GM19463 (cell line): ENCODE measurements around the gene NRG3.

Source experiments
- ATAC-seq: cut with Tn5 transposase; IDR thresholded peaks from one replicate; pipeline ENCODE4 v1.9.1; 2021; ENCODE audit warnings: mild to moderate bottlenecking, moderate library complexity; ENCODE audit not compliant: unreplicated experiment

Gene NRG3

GRCh38 chr10:82544377-82544776 is 669.4 kb downstream of the NRG3 start:
- no peak for ATAC-seq

- no peak for ATAC-seq
Measured at GRCh38 chr10:82551506-82551905, 676.5 kb downstream of the NRG3 start.

DNA sequence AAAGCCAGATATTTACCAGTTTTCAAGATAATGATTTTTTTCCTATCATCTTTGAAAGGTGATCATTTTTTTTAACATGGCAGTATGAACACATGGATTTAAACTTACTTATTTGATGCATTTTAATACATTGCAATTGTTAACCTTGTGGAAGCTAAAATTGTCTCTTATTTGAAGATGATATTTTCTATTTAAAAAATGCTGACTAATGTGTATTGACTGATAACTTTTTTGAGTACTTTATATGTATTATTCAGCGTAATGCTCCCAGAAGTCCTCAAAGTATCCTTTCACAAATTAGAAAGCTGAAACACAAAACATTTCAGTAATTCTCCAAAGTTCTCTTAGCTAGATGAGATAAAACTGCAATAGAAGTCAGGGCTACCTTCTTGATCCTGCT is 677.3 kb downstream of the NRG3 start:
- no peak for ATAC-seq

DNA sequence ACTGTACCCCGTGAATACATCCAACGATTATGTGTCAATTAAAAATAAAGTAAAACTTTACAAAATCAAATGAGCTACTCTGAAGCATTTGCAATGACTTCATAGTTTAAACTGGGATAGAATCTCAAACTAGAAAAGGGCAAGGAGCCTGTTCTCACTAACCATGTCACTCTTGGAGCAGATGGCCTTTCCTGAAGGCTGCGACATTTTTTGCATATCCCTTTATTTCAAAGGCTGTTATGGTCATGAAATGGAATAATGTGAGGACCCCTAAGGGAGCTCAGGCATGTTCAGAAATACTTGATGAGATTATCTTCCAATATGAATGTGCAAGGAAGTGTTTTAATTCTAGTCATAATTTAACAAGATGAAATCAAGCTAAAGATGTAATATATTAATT is 679.4 kb downstream of the NRG3 start:
- no peak for ATAC-seq

- no peak for ATAC-seq
Measured at GRCh38 chr10:82558014-82558607, 683.1 kb downstream of the NRG3 start.

DNA sequence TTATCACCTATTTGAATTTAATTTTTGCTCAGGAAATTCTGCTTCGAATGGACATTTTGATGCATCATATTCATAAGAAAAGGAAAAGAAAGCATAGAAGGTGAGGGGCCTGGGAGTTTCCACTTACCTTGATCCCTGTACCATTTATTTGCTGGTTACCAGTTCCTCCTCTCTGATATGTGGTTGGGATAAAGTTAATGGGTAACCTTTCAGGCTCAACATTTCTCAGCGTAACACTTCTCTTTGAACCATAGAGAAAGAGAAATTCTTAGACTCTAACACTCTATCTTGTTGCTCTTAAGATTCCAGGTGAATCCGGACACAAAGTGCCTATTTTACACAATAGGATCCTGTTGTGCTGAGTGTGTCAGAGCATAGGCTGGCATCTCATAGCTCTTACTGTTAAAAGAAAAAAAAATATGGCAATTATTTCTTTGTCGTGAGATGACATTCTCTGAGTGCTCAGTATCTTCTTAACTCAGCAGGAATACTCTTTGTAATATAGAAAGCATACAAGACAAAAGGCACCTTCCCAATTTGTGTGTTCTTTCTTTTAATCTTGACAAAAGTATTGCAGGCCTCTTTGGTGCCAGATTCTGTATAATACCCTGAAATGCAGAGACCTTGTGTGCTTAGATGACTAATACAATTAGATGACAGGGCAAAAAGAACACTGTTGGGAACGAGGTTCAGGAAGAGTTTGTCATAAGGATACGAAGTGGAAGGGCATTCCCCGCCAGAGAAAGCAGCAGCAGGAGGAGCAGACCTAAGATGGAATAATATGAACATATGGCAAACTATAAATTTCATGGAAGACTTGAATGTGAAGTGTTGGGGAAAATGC is 689.6 kb downstream of the NRG3 start:
- ATAC-seq, result no peak

GRCh38 chr10:82565197-82565575 is 690.2 kb downstream of the NRG3 start:
- ATAC-seq, result no peak

GRCh38 chr10:82572744-82573143 is 697.8 kb downstream of the NRG3 start:
- no peak for ATAC-seq

DNA sequence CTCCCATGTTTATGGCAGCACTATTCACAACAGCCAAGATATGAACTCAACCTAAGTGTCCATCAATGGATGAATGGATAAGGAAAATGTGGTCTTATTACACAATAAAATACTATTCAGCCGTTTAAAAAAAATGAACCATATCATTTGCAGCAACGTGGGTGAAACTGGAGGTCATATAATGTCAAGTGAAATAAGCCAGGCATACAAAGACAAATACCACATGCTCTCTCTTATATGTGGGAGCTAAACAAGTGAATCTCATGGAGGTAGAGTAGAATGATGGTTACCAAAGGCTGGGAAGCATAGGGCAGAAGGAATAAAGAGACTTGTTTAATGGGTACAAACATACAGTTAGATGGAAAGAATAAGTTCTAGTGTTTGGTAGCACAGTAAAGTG is 699.1 kb downstream of the NRG3 start:
- no peak for ATAC-seq

GRCh38 chr10:82575318-82575717 is 700.3 kb downstream of the NRG3 start:
- ATAC-seq, result no peak

- no peak for ATAC-seq
Measured at GRCh38 chr10:82576093-82576492, 701.1 kb downstream of the NRG3 start.

- no peak for ATAC-seq
Measured at GRCh38 chr10:82581940-82582339, 706.9 kb downstream of the NRG3 start.

DNA sequence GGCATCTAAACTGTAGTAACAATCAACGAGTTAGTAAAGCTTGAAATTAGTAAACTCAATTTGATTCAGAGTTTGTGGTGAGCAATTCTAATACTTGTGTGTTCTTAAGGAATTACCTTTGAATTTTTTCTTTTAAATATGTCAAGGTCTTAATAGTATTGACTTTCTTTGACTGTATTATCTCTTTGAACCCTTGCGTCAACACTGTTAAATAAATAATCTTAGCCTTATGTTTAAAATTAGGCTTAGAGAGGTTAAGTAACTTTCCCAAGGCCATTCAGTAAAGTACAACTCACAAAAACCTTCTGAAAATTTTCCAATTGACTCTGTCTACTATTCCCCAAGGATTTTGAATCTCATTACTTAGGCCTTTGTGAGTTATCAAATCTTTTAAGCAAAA is 716.4 kb downstream of the NRG3 start:
- no peak for ATAC-seq

DNA sequence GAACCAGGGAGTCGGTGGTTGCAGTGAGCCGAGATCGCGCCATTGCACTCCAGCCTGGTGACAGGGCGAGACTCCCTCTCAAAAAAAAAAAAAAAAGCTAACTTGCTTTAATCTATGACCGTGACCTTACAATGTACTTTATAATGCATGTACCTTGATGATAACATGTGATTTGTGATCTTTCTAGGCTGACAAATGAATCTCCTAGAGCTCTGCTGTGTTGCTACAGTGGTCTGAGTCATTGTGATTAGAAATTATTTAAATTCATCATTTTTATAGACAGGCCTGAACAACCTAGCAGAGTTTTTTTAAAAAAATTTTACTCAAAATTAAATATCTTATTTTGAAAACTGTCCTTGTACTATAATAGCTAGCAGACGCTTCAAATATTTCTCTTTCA is 722.8 kb downstream of the NRG3 start:
- ATAC-seq, result no peak

DNA sequence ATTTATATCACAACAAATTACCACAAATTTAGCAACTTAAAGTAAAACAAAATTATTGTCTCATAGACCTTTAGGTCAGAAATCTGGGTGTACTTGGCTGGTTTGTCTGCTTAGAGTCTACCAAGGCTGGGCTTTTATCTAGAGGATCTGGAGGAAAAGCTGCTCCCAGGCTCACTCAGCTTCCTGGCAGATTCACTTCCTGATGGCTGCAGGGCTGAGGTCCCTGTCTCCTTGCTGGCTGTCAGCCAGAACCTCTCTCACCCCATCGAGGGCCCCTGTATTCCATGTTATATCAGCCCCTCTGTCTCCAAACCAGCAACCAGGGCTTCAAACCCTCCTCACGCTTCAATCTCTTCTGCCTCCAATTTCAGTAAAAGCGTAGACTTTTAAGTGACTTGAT is 734.9 kb downstream of the NRG3 start:
- ATAC-seq, result no peak

GRCh38 chr10:82618007-82618406 is 743.0 kb downstream of the NRG3 start:
- ATAC-seq, result no peak

- no peak for ATAC-seq
Measured at GRCh38 chr10:82621680-82622079, 746.7 kb downstream of the NRG3 start.

DNA sequence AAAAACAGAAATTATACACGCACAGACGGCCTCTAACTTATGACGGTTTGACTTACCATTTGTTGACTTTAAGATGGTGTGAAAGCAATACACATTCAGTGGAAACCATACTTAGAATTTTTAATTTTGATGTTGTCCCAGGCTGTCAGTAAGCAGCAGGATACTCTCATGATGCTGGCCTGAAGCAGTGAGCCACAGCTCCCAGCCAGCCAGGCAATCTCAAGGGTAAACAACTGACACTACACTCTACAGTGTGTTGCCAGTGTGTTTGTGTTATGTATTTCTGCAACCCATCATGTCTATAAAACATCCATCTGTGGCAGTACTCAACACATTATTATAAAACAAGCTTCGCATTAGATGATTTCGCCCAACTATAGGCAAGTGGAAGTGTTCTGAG is 747.5 kb downstream of the NRG3 start:
- no peak for ATAC-seq

DNA sequence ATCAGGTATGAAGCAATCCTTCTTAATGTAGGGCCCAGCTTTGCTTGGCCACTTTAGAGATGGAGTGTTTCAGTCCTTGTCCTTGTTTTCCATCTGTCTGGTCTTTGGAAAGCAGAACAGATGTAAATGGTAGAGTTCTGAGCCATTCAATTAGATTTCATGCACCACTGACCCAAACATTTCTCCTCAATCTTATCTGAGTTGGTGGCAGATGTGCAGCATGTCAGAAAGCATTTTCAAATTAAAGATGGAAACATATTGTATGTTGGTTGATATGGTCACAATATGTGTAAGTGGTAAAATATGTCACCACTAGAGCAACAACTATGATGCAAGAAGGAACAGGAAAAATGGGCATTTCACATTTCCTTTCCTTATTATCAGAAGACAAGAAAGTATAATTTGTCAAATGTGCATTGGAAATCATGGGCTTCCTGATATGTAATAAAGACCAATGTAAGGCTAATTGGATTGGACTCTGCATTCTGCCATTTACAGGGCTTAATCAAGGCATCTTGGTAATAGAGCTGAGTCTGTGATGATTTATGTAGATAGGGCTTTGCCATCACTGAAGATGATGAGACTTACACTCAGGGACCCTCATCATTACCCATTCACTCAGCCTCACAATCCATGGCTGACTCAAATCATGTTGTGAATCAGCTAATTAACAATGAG is 750.7 kb downstream of the NRG3 start:
- no peak for ATAC-seq

GRCh38 chr10:82628373-82628772 is 753.4 kb downstream of the NRG3 start:
- no peak for ATAC-seq

- ATAC-seq, result no peak
Measured at GRCh38 chr10:82643076-82643475, 768.1 kb downstream of the NRG3 start.

DNA sequence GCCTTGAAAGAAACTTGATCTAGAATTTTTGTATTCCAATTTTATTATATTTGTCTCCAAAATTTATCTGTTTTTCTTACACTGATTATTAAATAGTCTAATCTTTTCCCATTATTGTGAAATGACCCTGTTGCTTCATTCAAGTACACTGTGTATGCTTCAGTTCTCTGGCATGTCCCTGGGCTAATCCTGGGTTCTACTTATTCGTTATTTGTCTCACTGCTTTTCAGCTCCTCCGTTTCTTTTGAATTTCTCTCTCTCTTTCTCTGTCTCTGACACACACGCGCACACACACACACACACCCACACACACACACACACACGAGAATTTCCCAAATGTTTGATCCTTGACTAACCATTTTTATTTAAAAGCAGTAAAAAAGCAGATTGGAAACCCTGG is 768.6 kb downstream of the NRG3 start:
- no peak for ATAC-seq
